Endometrium (tissue), 2 donors: ENCODE data around the gene TMEM43.
"Not testable (repeated sequence)": the region's sequence is repeated elsewhere in the genome, so short reads cannot be mapped to it uniquely, and the experiment has no call there.

Experiments
- FAIRE-seq: peaks from 2 replicates; lab custom pipeline; 2012; peaks lifted over from hg19 to GRCh38; lab: Jason Lieb, UNC
- donor health status: control.
- donor health status: control.

Gene TMEM43, protein sequence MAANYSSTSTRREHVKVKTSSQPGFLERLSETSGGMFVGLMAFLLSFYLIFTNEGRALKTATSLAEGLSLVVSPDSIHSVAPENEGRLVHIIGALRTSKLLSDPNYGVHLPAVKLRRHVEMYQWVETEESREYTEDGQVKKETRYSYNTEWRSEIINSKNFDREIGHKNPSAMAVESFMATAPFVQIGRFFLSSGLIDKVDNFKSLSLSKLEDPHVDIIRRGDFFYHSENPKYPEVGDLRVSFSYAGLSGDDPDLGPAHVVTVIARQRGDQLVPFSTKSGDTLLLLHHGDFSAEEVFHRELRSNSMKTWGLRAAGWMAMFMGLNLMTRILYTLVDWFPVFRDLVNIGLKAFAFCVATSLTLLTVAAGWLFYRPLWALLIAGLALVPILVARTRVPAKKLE

DNA sequence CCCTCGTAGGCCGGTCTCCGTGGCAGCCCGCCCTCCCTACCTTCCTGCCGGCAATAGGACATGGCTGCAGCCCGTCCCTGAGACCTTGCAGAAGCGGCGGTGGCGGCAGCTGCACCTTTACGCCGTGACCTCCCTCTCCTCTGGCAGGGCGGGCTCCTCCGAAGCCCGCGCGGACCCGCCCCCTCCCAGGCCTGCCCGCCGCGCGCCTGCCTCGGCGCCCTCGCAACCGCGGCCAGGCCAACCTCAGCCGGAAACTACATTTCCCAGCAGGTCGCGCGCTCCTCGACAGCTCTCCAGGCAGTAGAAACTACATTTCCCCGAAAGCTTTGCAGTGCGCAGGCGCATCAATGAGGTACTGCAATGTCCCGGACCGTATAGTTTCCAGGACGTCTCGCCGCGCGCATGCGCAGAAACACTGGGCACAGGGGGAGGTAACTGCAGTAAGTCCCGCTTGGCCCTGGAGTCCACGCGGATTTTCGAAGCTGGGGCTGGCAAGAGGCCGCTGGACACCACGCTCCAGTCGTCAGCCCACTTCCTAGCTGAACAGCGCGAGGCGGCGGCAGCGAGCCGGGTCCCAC is at the start of gene TMEM43, which contains the start of gene CHCHD4:
TMEM43 (plus strand) TSS at position 438 of the 578 bp plus-strand sequence. CDS start 142 bp downstream, outside the sequence.
CHCHD4 (minus strand) TSS at position 256 of the 578 bp plus-strand sequence; CDS start at position 62, 194 bp downstream.
- no peak for FAIRE-seq

DNA sequence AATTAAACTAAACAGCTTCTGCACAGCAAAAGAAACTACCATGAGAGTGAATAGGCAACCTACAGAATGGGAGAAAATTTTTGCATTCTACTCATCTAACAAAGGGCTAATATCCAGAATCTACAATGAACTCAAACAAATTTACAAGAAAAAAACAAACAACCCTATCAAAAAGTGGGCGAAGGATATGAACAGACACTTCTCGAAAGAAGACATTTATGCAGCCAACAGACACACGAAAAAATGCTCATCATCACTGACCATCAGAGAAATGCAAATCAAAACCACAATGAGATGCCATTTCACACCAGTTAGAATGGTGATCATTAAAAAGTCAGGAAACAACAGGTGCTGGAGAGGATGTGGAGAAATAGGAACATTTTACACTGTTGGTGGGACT is 49.6 kb upstream of the TMEM43 start:
- FAIRE-seq, result not testable (repeated sequence)

DNA sequence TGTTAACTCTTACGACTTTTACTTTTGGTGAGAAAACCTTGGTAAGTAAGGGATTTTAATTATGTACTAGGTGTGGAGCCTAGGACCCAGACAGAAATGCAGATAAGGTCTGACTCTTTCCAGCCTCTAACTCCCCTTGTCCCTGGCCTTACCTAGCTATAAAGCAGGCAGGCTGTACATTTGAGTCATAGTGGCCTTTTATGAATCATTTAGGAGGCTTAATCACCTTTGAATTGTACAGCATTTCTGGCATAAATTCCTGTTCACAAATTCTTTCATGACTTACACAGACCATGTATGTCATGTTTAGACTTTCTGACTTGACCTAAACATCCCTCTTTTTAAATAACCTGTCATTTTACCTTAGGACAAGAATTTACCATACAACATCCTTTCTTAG is 47.5 kb upstream of the TMEM43 start:
- no peak for FAIRE-seq

DNA sequence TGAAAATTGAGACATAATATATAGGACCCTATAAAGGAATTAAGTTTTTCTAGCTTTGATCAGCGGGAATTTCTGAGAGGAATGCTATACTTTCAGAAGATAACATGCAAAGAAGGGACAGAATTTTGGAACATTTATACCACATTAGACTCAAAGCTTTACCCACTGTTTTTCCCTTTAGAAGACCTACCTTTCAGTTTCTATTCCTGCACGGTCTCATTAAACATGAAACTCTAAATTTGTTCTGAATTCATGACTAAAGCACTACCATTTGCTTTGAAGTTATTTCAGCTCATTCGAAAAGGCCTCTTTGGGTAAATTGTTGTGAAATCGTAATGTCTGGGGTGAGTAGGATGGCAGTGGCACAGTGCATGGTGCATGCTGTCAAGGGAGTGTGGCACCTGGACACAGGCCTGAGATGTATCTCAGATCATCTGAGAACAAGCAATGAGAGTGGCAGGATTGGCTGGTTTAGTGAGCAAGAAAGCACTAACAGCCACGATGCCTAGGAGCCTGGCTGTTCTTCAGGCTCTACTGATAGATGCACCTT is 42.7 kb upstream of the TMEM43 start:
- no peak for FAIRE-seq

DNA sequence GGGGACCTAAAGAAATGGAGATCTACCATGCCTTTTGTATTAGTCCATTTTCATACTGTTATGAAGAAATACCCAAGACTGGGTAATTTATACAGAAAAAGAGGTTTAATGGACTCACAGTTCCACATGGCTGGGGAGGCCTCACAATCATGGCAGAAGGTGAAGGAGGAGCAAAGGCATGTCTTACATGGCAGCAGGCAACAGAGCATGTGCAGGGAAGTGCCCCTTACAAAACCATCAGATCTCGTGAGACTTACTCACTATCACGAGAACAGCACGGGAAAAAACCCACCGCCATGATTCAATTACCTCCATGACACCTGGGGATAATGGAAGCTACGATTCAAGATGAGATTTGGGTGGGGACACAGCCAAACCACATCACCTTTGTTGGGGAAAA is 37.4 kb upstream of the TMEM43 start:
- not testable (repeated sequence) for FAIRE-seq

DNA sequence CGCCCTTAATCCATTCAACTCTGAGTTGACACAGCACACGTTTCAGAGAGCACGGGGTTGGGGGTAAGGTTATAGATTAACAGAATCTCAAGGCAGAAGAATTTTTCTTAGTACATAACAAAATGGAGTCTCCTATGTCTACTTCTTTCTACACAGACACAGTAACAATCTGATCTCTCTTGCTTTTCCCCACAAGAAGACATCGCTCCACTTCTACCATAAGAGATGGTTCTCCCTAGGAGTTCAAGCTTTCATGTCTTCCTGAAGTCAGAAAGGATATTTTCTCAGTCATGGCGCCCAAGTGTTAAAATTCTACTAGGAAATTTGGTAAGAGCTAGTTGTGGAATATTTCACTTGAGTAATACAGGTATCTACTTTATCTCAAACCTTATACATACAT is 32.9 kb upstream of the TMEM43 start:
- FAIRE-seq, result not testable (repeated sequence)

DNA sequence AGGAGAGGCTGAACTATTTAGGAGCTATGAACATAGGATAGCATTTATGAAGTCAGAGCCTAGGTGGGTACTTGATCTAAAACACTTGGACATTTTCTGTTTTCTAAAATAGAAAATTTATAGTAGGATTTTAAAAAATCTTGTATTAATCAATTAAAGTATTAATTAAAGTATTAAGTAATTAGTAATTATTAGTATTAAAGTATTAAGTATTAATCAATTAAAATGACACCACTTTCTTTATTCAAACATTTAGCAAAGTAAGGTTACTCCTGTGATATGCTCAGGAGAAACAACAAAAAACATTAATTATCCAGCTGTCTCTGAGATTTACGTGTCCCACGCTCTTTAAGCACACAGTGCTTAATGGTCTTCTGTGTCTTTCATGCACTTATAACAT is 32.4 kb upstream of the TMEM43 start:
- no peak for FAIRE-seq

DNA sequence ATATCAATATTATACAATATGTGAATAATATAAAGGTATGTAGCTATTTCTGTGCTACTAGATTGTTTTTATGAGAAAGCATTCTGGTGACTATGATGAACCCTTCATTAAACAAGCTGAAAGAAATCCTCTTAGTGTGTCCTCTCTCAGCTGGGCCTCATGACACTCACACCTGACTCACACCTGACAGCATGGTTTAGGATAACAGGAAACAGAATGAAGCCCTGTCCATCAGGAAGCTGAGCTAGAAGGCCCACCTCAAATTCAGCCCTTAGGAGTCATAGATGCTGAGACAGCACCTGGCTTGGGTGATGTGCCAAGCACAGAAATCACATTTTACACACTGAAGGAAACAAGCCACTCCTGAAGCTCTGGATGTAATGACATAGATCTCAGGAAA is 31.0 kb upstream of the TMEM43 start:
- FAIRE-seq, result no peak

DNA sequence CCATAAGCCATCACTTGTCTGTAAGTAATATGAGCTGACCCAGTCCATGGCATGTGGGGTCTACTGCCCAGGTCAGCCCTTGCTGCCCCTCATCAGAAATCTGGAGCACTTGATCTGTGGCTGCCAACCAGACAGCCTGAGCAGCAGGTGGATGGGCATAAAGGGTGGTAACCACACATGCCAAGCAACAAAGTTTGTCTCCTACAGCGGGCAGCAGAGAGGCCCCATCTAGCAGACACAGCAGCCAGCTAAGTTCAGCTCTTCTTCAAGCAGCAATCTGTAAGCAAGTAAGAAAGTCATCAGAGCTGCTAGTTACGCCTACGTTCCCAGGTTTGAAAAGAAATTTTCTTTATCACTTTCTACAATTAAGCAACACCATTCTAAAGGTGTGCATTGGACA is 28.1 kb upstream of the TMEM43 start:
- FAIRE-seq, result no peak

DNA sequence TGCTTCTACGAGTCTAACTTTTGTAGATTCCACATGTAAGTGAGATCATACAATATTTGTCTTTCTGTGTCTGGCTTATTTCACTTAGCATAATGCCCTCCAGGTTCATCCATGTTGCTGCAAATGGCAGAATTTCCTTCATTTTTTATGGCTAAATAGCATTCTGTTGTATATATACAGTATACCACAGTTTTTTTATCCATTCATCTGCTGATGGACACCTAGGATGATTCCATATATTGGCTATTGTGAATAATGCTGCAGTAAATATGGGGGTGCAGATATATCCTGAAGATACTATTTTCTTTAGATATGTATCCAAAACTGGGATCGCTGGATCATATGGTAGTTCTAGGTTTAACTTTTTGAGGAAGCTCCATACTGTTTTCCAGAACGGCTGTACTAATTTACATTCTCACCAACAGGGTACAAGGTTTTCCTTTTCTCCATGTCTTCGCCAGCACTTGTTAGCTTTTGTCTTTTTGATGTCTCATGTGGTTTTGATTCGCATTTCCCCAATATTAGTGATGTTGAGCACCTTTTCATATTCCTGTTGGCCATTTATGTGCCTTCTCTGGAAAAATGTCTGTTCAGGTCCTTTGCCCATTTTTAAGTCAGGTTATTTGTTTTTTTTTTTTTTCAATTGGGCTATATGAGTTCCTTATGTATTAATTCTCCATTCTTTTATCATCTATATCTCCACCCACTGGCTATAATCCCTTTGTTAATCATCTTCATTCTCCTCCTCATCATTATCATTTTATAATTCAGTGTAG is 27.0 kb upstream of the TMEM43 start:
- no peak for FAIRE-seq

DNA sequence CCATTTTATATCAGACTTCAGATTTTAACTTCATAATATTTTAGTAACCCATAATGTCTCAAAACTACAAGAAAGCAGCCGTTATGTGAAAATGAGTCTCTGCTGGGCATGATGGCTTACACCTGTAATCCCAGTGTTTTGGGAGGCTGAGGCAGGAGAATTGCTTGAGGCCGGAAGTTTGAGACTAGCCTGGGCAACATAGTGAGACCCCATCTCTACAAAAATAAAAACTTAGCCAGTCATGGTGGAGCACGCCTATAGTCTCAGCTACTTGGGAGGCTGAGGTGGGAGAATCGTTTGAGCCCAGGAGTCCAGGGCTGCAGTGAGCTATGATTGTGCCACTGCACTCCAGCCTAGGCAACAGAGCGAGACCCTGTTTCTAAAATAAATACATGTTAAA is 15.0 kb upstream of the TMEM43 start:
- not testable (repeated sequence) for FAIRE-seq

DNA sequence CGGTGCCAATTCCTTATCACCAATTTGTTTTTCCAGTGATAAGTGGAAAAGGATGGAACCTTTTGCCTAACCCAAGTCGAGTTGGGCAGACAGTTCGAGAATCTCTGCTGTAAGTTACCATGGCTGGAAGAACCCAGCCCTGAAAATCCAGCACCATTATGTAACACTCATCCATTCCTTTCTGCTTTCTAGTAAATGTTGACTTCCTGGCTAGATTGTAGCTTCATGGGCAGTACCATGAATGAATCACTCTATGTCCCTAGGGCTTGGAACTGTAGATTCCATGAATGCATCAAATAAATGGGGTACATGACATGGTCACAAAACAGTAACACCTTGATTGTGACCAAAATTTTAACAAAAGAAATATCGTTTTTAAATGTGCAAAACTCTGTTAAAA is 14.2 kb upstream of the TMEM43 start:
- FAIRE-seq, result no peak

DNA sequence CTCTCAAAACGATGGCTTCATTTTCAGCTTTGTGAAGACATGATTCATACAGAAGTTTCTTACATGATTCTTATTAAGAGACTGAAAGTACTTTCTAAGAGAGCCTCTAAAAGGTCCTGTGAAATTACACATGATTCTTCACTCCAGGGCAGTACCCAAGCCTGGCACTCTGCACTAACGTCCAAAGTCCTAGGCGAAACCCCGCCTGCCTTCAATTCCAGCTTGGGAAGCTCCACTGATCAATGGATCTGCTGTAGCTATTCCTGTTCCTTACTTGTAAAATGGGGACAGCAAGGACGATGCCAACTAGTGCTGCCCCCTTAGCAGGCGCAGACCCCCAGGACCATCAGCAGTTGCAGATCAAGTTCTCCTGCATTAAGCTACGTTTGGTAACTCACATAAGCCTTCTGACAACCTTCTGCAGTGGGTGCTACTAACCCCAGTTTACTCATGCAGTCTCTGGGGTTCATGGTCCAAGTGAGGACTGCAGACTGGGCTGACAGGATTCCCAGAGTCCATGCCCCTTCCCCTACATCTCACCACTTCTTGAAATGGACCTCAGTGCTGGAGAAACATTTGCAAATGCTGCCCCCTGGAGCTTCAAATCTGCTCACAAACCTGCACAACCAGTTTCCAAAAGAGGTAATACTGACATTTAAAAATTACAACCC is 10.8 kb upstream of the TMEM43 start:
- no peak for FAIRE-seq

DNA sequence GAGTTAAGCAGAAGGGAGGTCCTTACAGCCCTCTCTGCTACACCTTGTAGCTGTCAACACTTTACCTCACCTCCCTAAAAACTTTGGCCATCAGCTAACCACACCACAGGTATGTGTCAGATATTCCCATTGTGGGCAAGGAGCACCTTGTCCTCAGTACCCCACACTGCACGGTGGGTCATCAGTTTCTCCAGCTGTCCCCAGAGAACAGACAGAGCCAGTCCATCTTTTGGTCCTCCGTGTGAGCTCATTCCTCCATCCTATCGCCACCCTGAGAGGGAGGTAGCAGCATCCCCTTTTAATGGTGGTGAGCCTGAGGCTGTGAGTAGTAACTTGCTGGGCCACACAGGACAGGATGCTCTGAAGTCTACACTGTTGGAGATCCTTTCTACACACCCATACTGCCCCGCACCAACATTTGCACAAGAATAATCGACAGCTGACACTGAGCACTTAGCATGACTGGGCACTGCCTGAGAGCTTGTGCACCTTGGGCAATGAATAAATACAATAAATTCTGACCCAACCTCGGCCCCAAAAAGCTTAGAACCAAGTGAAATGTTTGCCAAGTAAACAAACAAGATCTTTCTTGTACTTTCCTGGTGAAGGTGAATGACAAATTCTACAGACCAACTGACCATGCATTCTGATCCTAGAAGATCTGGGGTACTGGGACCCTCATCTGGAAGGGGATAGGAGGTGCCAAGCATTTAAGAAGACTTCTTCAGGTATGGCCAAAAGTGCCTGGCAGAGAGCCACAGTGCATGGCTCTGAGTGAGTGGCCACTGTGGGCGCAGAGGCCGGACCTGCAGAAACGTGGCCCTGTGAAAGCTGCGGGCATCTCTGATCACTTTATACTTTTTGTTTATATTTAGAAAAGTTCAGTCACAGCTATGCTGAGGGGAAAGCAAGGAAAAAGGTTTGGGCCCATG is 7.1 kb upstream of the TMEM43 start:
- no peak for FAIRE-seq

DNA sequence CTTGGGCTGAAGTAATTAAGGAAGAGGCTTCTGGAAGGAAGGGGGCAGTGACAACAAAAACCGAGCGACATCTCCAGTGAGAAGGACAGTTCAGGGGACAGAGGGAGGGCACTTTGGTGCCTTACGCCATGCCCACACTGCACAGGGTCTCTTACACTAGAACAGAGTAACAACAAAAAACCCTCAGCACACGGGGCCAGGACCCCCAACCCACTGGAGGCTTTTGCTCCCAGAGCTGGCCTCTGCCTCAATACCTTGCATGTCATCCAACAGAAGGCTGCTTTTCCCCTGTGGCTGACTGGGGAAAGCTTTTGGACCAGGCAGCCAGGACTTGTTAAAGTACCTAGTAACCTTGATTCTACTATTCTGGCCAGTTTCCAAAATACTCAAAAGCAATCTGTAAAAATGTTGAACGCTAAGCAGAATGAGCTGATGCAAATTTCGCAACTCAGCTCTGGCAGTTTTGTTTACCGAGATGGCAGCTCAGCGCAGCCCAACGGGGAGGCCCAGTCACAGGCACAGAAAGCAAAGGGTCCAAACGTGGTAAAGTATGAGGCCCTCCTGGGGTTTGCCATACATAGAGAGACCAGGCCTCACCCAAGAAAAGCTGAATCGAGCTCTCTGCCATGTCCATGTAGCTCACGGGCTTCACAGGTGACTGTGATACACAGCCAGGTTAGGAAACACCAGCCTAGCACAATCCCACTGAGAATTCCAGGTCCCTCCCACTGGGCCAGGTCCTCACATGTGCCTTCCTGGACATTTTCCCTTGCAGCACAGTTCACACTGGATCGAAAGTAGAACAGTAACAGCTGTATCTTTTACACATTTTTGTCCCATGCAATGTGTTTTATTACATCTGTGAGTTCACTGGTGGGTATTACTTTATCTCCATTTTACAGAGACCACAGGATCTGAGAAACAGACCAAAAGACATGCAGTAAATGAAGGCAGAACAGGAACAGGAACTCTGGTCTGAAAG is 6.2 kb upstream of the TMEM43 start:
- FAIRE-seq, result no peak

DNA sequence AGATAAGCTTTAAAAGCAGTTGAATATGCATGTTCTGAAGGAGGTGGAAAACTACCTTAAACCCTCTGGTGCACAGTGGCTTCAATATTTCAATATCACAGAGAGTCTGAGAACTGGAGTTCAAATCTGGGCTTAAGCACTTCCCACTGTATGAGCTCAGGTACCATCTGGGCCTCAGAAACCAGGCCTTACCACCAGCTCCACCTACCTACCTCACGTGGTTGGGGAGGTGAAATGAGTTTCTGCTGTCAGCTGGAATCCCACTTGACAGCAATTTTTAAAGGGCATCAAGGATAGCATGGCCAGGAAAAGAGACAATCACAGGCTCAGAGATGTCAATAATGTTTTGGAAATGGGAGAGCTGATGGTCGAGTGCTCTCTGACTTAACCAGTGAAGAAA is 5.2 kb upstream of the TMEM43 start:
- no peak for FAIRE-seq

DNA sequence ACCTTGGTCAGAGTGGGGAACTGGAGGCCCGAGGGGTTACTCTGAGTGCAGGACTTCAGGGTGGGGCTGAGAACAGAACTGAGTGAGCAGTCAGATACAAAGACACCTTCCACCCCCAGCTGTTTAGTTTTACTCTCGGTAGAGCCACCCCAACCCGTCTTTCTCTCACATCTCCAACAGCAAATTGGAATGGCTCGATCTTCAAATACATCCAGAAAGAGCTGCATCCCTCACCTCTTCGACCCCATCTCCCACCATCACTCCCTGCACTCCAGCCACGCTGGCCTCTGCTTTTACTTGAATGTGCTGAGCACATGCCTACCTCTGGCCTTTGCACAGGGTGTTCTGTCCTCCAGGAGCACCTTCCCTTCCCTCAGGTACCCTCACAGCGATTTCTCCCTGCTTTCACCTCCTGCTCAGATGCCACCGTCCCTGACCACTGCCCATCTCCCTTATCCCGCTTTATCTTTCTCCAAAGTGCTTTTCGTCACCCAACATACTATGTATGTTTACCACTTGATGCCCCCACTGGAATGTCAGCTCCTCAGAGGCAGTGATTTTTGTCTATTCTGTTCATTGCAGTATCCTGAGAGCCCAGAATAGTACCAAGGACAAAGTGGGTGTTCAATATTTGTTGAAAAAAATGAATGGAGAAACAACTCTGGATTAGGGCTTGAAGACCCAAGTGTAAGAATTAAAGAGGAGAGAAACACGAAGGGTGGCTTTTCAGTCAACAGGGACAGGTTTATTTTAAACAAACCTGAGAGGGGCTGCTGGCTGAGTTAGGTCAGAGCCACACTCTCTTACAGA is 4.5 kb upstream of the TMEM43 start:
- no peak for FAIRE-seq

DNA sequence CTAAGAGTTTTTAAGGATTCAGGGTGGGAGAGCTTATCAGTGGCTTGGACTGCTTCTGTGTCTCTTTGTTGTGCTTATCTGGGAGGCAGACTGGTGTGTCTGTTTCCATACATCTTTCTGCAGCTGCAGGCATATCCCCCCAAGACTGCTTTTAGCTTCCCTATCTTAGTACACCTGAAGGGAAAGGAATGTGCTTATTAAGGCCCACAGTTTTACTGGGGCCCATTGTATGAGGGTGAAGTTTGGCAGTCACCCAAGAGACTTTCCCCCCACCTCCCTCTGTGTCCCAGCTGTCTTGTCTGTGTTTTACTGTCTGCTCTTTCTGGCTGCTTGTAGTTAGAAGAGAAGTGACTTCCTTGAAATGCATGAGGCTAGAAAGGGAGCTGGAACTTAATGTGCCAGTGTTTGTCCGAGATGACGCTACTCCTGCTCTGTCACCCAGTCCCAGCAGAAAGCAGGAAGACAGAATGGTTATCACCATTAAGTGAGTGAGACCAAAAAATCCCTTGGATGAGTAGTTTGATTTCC is 3.9 kb upstream of the TMEM43 start:
- not testable (repeated sequence) for FAIRE-seq

DNA sequence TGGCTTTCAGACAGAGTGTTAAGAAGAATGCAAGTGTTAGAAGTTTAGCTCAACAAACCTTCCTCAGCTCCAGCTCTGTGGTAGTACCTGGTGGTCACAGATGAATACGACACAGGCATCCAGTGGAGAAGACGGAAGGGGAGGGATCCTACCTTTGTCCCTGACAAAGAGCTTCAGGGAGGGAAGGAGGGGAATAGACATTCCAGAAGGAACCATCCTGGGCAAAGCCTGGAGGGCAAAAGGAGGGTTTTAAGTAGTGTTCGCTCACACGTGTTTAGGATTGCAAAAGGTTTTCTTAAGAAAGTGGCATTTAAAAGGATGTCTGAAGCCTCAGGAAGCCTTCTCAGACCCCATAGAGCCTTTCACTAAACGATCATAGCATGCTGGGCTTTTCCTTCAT is 3.0 kb upstream of the TMEM43 start:
- no peak for FAIRE-seq
